ENCODE results near the gene CRYAB. TPM values are rescaled to one million over a fixed set of nuclear protein-coding genes. Genes with fewer than 3 reads are reported as not detected.

The CRYAB gene
- polyA plus RNA-seq, 1 of the 3 experiments (the other 2 are of a cell fraction), result 0.92 TPM

DNA sequence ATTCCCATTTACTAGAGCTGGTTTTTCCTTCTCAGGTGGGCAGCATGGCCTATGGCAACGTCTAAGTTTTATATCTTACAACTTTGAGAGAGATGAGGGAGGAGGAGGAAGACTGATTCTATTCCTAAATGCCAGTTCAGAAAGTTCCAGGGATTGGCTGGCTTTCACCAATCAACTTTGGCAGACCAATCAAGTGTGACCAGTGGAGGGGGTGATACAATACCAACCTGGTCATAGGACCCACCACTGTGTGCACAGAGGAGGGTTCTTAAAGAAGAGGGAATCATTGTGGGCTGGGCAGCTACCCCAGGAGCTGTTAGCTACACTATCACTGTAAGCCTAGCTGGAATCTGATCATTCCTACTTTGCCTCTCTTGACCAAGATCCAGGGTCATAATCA lies 33.6 kb upstream of the CRYAB start (continued):
- no peak; the same call in 1 of the 2 replicates for TF ChIP-seq POLR2AphosphoS5 (IDR thresholded peaks at IDR 0.05; ENCODE audit: low read depth, low read length)
- no peak for TF ChIP-seq FOXM1 (IDR thresholded peaks at IDR 0.05; ENCODE audit: low read depth)
- TF ChIP-seq, protein P1, sequence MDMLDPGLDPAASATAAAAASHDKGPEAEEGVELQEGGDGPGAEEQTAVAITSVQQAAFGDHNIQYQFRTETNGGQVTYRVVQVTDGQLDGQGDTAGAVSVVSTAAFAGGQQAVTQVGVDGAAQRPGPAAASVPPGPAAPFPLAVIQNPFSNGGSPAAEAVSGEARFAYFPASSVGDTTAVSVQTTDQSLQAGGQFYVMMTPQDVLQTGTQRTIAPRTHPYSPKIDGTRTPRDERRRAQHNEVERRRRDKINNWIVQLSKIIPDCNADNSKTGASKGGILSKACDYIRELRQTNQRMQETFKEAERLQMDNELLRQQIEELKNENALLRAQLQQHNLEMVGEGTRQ (IDR thresholded peaks at IDR 0.05; ENCODE audit: borderline replicate concordance, low read depth, low read length), result no peak
- no peak for TF ChIP-seq EP300 (IDR thresholded peaks at IDR 0.05; ENCODE audit: borderline replicate concordance in 1 of 2, low read depth in 1 of 2, low read length in 1 of 2)
- TF ChIP-seq, protein P2, sequence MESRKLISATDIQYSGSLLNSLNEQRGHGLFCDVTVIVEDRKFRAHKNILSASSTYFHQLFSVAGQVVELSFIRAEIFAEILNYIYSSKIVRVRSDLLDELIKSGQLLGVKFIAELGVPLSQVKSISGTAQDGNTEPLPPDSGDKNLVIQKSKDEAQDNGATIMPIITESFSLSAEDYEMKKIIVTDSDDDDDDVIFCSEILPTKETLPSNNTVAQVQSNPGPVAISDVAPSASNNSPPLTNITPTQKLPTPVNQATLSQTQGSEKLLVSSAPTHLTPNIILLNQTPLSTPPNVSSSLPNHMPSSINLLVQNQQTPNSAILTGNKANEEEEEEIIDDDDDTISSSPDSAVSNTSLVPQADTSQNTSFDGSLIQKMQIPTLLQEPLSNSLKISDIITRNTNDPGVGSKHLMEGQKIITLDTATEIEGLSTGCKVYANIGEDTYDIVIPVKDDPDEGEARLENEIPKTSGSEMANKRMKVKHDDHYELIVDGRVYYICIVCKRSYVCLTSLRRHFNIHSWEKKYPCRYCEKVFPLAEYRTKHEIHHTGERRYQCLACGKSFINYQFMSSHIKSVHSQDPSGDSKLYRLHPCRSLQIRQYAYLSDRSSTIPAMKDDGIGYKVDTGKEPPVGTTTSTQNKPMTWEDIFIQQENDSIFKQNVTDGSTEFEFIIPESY (IDR thresholded peaks at IDR 0.05; ENCODE audit: borderline replicate concordance, low read depth), result no peak
- TF ChIP-seq, protein P3, sequence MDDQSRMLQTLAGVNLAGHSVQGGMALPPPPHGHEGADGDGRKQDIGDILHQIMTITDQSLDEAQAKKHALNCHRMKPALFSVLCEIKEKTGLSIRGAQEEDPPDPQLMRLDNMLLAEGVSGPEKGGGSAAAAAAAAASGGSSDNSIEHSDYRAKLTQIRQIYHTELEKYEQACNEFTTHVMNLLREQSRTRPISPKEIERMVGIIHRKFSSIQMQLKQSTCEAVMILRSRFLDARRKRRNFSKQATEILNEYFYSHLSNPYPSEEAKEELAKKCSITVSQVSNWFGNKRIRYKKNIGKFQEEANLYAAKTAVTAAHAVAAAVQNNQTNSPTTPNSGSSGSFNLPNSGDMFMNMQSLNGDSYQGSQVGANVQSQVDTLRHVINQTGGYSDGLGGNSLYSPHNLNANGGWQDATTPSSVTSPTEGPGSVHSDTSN (IDR thresholded peaks at IDR 0.05), result no peak

DNA sequence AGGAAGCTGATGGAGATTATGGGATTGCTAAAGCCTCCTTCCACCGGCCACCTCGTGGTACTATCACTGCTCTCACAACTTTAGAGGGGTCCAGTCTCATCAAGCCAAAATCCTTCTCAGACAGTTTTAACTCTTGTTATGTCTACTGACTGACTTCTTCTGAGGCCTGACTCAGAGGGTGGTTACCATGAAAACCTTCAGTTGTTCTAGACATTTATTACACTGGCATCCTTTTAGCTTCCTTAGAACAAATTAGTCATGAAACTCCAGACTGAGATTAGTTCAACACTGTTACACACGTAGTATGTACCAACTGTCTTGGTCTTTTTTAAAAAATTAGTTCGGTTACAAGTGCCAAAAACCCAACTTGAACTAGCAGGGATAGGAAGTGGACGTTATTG lies 33.1 kb upstream of the CRYAB start:
- Histone ChIP-seq H3K4me2 (peak overlapping the region; percentile 44), H3K4me1 (ENCODE audit: control insufficient read depth in 1 of 2, insufficient read depth in 2 of 2, low read depth in 1 of 2, low read length in 1 of 2) (peaks cover 28 to 48% of the 10 kb centered on the region in 2 experiments), H3K27ac (ENCODE audit: low read depth in 2 of 2, low read length in 1 of 2) (peak overlapping the region in 1 of 2 experiments; percentile 96; a peak in 2 of 4 replicates), H3K9ac (peak overlapping the region; percentile 71), H3K4me3 (ENCODE audit: low read depth in 2 of 2, low read length in 1 of 2) (no peak overlapping the region), H3F3A (replicated peaks; ENCODE audit: insufficient read depth) (peaks cover 38% of the 10 kb centered on the region), H3K9me2 (no peaks in the 10 kb centered on the region), H2AFZ (ENCODE audit: low read depth) (0 out of 2 replicates have a peak overlapping the region, but pooled peaks have one; percentile 2), H3K36me3 (replicated peaks in 1 of 2; ENCODE audit: control insufficient read depth in 1 of 2, insufficient read depth in 2 of 2, low read length in 1 of 2) (no peaks in the 10 kb centered on the region), H3K79me2 (ENCODE audit: insufficient read depth) (peaks cover 54% of the 10 kb centered on the region; the same call in 1 of the 2 replicates), H3K27me3 (ENCODE audit: insufficient read depth) (no peaks in the 10 kb centered on the region), H3K9me3 (no peaks in the 10 kb centered on the region), H4K20me1 (ENCODE audit: insufficient read depth) (no peaks in the 10 kb centered on the region)
- WGBS (ENCODE audit: low lambda C conversion rate), result 34% methylated on average over 5 of the region's 5 CpGs
- POLR2A ChIA-PET, result no interaction called here
- no peak for TF ChIP-seq GATA2 (CRISPR knock-in tag; IDR thresholded peaks at IDR 0.05)
- no peak for TF ChIP-seq RFX5 (IDR thresholded peaks at IDR 0.05; ENCODE audit: low read length)
- TF ChIP-seq TCF12 (IDR thresholded peaks at IDR 0.05), result no peak
- TF ChIP-seq GABPA (IDR thresholded peaks at IDR 0.05; ENCODE audit: low read depth), result no peak
- no peak for TF ChIP-seq NRF1 (IDR thresholded peaks at IDR 0.05; ENCODE audit: low read depth, low read length)
- no peak for TF ChIP-seq ELF1 (IDR thresholded peaks at IDR 0.05)
- TF ChIP-seq, protein P4, sequence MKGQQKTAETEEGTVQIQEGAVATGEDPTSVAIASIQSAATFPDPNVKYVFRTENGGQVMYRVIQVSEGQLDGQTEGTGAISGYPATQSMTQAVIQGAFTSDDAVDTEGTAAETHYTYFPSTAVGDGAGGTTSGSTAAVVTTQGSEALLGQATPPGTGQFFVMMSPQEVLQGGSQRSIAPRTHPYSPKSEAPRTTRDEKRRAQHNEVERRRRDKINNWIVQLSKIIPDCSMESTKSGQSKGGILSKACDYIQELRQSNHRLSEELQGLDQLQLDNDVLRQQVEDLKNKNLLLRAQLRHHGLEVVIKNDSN (IDR thresholded peaks at IDR 0.05; ENCODE audit: borderline replicate concordance, low read depth), result no peak
- no peak for TF ChIP-seq RAD21 (IDR thresholded peaks at IDR 0.05; ENCODE audit: low read length)
- peak; percentile 48; the same call in 1 of the 2 replicates for TF ChIP-seq POLR2AphosphoS5 (IDR thresholded peaks at IDR 0.05; ENCODE audit: low read depth, low read length)
- CTCF ChIA-PET, result interaction anchor here (1.2 to 1.5 kb wide), 2 partner anchors 29 to 37 kb away, joined by 4 to 7 read pairs; no protein-coding TSS in a partner anchor
- DNase-seq, result no peak
